Neuron (in vitro differentiated cells): ENCODE results near the gene ATP6AP1.
A peak's percentile ranks its signal among the peaks of the same experiment; 100 is the strongest.

Source experiments
- H2AFZ ChIP-seq: one replicate; pipeline ENCODE4 v1.6.1; 2013; ENCODE audit warnings: low read depth, mild to moderate bottlenecking, inconsistent platforms, low read length, moderate library complexity
- H3K27me3 ChIP-seq: one replicate; pipeline ENCODE4 v1.6.1; 2013; ENCODE audit warnings: low read length; ENCODE audit not compliant: insufficient read depth
- H3K36me3 ChIP-seq: one replicate; pipeline ENCODE4 v1.6.1; 2013; ENCODE audit warnings: low read length; ENCODE audit not compliant: insufficient read depth
- H3K4me1 ChIP-seq: one replicate; pipeline ENCODE4 v1.6.1; 2013; ENCODE audit warnings: low read length; ENCODE audit not compliant: insufficient read depth
- H3K4me3 ChIP-seq: 2 replicates; pipeline ENCODE4 v1.5.1; 2013; ENCODE audit warnings: mild to moderate bottlenecking, low read length, moderate library complexity
- H3K9me3 ChIP-seq: one replicate; pipeline ENCODE4 v1.6.1; 2013; ENCODE audit warnings: low read length

The ATP6AP1 gene

DNA sequence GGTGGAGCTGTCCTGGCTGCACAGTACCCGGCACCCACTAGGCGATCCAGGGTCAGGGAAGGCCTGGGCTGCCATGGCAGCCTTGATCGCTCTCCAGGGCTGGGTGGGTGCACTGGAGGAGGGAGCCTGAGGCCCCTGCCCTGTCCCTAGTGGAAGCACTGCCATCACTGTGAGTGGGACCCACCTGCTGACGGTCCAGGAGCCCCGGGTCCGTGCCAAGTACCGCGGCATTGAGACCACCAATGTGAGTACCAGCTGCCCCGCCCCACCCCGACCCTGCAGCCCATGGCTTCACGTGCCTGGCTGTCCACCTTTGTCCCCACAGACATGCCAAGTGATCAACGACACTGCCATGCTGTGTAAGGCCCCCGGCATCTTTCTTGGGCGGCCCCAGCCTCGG is 38.4 kb downstream of the ATP6AP1 start:
- Histone ChIP-seq H3K4me3 (no peak overlapping the region), H3K36me3 (peaks cover 41% of the 10 kb centered on the region)

DNA sequence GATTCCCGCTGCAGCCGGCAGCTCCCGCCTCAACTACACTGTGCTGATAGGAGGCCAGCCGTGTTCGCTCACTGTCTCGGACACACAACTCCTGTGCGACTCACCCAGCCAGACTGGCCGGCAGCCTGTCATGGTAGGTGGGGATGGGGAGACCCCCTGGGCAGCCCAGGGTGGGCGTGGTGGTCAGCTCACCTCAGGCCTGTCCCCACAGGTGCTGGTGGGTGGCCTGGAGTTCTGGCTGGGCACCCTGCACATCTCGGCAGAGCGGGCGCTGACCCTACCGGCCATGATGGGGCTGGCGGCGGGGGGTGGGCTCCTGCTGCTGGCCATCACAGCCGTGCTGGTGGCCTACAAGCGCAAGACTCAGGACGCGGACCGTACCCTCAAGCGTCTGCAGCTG is 39.1 kb downstream of the ATP6AP1 start:
- Histone ChIP-seq H3K4me1 (no peaks in the 10 kb centered on the region), H3K36me3 (peaks cover 48% of the 10 kb centered on the region), H3K27me3 (no peaks in the 10 kb centered on the region), H2AFZ (no peak overlapping the region), H3K9me3 (no peaks in the 10 kb centered on the region), H3K4me3 (no peak overlapping the region)

More for the DNA sequence above, 38.4 kb downstream of the ATP6AP1 start:
- Histone ChIP-seq H3K4me1 (no peaks in the 10 kb centered on the region), H3K27me3 (no peaks in the 10 kb centered on the region), H3K9me3 (no peaks in the 10 kb centered on the region), H2AFZ (no peak overlapping the region)

- no peaks in the 10 kb centered on the region for H3K4me1 ChIP-seq
- H3K4me3 ChIP-seq, result no peak overlapping the region
- no peaks in the 10 kb centered on the region for H3K27me3 ChIP-seq
- peaks cover 50% of the 10 kb centered on the region for H3K36me3 ChIP-seq
- H2AFZ ChIP-seq, result no peak overlapping the region
- no peaks in the 10 kb centered on the region for H3K9me3 ChIP-seq
Observed at GRCh38 chrX:154468217-154468616, 39.7 kb downstream of the ATP6AP1 start.

DNA sequence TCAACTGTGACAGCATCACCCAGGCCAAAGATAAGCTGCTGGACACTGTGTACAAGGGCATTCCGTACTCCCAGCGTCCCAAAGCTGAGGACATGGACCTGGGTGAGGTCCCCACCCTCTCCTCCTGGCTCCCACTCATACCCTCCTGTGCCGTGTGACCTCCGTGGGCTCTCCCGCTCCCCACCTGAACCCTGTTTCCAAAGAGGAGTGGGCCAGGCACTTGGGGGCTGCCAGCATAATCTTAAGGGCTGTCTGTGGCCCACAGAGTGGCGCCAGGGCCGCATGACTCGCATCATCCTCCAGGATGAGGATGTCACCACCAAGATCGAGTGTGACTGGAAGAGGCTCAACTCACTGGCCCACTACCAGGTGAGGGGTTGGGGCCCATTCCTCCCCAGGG is 40.6 kb downstream of the ATP6AP1 start:
- no peak overlapping the region for H2AFZ ChIP-seq
- H3K4me1 ChIP-seq, result no peaks in the 10 kb centered on the region
- peaks cover 47% of the 10 kb centered on the region for H3K36me3 ChIP-seq
- H3K27me3 ChIP-seq, result no peaks in the 10 kb centered on the region
- no peak overlapping the region for H3K4me3 ChIP-seq
- no peaks in the 10 kb centered on the region for H3K9me3 ChIP-seq

DNA sequence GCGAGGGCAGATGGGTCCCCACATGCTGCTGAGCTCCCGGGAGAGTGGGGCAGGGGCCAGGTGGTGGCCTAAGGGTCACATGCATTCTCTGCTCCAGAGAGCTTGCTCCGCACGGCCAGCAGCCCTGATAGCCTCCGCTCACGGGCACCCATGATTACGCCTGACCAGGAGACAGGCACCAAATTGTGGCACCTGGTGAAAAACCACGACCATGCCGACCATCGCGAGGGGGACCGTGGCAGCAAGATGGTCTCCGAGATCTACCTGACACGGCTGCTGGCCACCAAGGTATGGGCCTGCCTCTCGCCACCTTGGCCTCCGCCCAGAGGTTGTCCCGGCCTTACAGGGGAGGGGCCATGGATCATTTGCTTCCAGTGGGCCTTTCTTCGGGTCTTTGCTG is 41.4 kb downstream of the ATP6AP1 start:
- Histone ChIP-seq H3K36me3 (peaks cover 42% of the 10 kb centered on the region), H3K9me3 (no peaks in the 10 kb centered on the region), H3K4me1 (no peaks in the 10 kb centered on the region), H2AFZ (no peak overlapping the region), H3K27me3 (no peaks in the 10 kb centered on the region), H3K4me3 (no peak overlapping the region)

DNA sequence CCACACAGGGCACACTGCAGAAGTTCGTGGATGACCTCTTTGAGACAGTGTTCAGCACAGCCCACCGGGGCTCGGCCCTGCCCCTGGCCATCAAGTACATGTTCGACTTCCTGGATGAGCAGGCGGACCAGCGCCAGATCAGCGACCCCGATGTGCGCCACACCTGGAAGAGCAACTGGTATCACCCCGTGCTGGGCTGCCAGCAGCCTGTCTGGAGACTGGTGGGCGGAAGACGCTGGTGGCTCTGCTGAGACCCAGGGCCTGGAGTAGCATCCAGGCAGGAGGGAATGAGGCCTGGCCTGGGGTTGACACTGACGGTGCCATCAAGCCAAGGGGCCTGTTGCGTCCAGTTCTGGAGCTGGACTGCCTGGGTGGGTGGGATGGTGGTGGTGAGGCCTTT is 42.0 kb downstream of the ATP6AP1 start:
- no peaks in the 10 kb centered on the region for H3K4me1 ChIP-seq
- no peak overlapping the region for H3K4me3 ChIP-seq
- peaks cover 42% of the 10 kb centered on the region for H3K36me3 ChIP-seq
- H3K27me3 ChIP-seq, result no peaks in the 10 kb centered on the region
- H3K9me3 ChIP-seq, result no peaks in the 10 kb centered on the region
- H2AFZ ChIP-seq, result no peak overlapping the region

DNA sequence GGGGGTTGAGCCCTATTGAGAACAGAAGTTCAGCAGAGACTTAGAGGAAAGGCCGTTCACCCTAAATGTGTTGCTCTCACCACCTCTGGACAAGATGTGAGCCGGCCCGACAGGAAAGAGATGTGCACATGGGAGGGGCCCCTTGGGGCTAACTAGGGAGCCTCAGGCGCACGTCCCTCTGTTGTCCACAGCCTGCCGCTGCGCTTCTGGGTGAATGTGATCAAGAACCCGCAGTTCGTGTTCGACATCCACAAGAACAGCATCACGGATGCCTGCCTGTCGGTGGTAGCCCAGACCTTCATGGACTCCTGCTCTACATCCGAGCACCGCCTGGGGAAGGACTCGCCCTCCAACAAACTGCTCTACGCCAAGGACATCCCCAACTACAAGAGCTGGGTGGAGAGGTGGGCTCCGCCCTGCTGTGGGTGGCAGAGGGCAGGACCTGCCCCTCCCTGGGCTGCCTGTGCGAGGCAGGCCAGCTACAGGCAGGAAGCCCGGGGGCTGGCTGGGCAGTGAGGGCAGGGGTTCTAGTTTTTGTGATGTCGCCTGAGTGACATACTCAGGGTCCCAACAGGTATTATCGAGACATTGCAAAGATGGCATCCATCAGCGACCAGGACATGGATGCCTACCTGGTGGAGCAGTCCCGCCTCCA is 42.6 kb downstream of the ATP6AP1 start:
- Histone ChIP-seq H3K4me1 (no peaks in the 10 kb centered on the region), H3K9me3 (no peaks in the 10 kb centered on the region), H3K27me3 (no peaks in the 10 kb centered on the region), H2AFZ (no peak overlapping the region), H3K4me3 (no peak overlapping the region), H3K36me3 (peaks cover 38% of the 10 kb centered on the region)

DNA sequence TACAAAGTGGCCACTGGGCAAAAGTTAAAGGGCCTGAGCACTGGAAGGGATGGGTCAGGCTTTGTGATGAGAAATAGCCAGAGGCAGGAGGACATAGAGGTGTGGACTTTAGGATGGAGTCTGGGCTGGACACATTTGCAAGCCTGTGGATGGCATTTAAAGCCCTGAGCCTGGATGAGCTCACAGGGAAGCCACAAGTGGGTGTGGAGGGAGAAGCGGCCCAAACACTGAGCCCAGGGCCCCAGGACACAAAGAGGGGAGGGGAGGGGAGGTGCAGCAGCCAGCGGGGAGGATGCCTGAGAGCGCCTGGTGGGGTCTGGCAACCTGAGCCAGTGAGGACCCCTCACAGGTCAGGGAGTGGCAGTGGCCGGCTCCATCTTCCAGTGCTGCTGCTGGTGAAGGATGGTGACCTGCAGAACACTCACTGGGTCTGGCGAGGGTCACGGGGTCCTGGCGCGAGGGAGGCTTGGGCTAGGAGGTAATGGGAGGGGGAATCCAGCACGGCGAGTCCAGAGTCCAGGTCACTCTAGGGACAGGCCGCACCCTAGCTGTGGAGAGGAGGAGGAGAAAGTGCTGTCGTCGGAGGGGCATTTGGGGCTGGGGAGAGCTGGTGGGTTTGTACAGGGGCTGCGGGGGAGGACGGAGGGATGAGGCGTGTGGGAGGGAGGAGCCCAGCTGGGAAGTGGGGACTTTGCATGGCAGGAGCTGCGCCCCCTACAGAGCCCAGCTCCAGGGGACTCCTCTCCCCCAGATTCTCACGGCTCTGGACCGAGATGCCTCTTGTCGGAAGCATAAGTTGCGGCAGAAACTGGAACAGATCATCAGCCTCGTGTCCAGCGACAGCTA is 43.6 kb downstream of the ATP6AP1 start:
- H3K4me1 ChIP-seq, result no peaks in the 10 kb centered on the region
- H2AFZ ChIP-seq, result no peak overlapping the region
- H3K9me3 ChIP-seq, result no peaks in the 10 kb centered on the region
- peaks cover 33% of the 10 kb centered on the region for H3K36me3 ChIP-seq
- H3K27me3 ChIP-seq, result no peaks in the 10 kb centered on the region
- no peak overlapping the region for H3K4me3 ChIP-seq

DNA sequence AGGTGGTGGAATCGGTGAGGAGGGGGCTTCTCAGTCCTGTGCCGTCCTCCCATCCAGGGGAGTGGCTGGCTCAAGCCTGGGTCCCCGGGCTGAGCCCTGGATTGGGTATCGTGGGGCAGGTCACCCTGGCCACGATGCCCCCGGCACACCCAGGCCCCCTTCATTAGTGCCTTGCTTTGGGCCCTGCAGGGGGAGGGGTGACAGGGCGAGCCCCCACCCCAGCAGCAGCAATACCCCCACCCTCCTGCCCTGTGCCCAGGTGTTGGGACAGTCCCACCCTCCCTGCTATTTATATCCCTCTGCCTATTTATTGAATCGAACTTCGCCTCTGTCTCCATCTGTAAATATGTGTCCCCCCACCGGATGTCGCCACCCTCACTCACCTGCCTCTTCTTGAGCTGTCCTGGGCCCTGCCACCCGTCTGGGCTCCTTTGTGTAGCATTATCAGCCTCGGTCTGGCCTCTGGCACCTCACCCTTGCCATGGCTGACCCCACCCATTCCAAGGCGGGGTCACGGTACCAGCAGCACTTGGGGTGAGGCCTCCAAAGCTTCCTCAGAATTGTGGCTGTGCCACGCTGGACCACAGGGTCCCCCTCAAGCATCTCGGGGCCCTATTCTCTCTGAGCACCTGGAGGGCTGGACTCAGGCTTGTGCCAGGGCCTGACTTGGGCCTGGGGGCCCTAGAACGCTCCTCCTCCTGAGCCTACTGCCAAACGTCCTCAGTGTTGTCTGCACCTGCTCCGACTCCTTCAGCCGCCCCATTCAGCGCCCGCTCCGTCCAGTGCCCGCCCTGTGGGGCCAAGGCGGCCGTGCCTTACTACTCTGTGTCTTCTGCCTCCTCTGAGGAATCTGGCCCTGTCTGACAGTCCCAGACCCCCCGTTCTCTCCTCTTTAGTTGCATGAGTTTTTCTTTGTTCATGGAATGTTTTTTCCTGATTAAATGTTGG is 44.5 kb downstream of the ATP6AP1 start:
- Histone ChIP-seq H3K27me3 (no peaks in the 10 kb centered on the region), H3K4me3 (no peak overlapping the region), H3K9me3 (no peaks in the 10 kb centered on the region), H3K36me3 (peaks cover 32% of the 10 kb centered on the region), H3K4me1 (peaks cover 3% of the 10 kb centered on the region), H2AFZ (no peak overlapping the region)

DNA sequence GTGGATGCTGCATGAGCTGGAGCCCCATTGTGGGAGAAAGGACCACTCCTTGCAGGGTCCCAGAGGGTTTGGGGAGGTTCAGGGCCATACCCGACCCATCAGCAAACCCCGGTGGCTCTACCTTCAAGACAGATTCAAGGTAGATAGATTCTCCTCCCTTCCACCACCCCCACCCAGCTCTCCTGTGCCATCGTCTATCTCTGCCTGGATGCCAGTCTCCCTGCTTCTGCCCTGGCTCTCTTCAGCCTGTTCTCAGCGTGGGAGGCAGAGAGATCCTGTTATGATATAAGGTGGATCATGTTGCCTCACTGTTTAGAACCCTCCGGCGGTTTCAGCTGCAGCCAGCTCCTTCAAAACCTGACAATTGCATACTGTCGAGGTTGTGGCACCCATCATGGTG is 45.2 kb downstream of the ATP6AP1 start:
- H3K4me3 ChIP-seq, result no peak overlapping the region
- H2AFZ ChIP-seq, result no peak overlapping the region
- no peaks in the 10 kb centered on the region for H3K9me3 ChIP-seq
- peaks cover 26% of the 10 kb centered on the region for H3K36me3 ChIP-seq
- H3K27me3 ChIP-seq, result no peaks in the 10 kb centered on the region
- peaks cover 6% of the 10 kb centered on the region for H3K4me1 ChIP-seq

GRCh38 chrX:154476821-154477220 is 48.3 kb downstream of the ATP6AP1 start:
- H3K36me3 ChIP-seq, result peaks cover 12% of the 10 kb centered on the region
- no peak overlapping the region for H2AFZ ChIP-seq
- no peak overlapping the region for H3K4me3 ChIP-seq
- no peaks in the 10 kb centered on the region for H3K9me3 ChIP-seq
- no peaks in the 10 kb centered on the region for H3K27me3 ChIP-seq
- H3K4me1 ChIP-seq, result peaks cover 6% of the 10 kb centered on the region

DNA sequence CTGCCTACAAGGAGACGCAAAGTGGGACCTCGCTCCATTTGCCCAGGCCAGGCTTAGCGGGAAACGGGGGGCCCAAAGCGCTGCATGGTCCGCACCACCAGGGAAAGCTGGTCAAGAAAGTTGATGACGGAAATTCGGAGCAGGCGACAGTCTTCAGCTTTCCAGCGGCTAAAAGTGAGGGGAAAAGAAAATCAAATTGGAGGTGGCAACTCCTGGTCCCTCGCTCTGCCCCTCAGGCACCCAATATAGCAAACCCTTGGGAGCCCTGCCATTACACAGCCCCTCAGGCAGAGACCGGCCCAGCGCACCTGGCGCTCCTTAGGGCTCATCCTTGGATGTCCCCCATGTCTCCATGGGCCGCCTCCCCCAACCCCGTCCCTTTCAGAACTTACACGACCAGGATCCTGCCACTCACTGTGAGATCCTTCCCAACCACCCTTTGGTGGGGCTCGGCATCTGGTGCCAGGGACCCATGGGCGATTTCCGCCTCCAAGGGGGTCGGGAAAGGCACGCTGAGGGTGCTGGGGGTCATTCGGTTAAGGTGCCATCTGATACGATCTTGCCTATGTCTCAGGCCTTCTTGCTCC is 49.5 kb downstream of the ATP6AP1 start:
- H3K36me3 ChIP-seq, result peaks cover 1% of the 10 kb centered on the region
- no peaks in the 10 kb centered on the region for H3K9me3 ChIP-seq
- no peak overlapping the region for H2AFZ ChIP-seq
- peaks cover 6% of the 10 kb centered on the region for H3K4me1 ChIP-seq
- H3K4me3 ChIP-seq, result peak overlapping the region; percentile 43
- H3K27me3 ChIP-seq, result no peaks in the 10 kb centered on the region
